OCI-LY3 (cell line): ENCODE data around the gene GFAP.

Experiments
- CTCF ChIP-seq: fragments of 200-600, 300-600 bp; sonication (generic); IDR thresholded peaks from 2 replicates; pipeline ENCODE4 v1.5.1; 2014; ENCODE audit warnings: antibody characterized with exemption, low read length, low read depth
- EZH2phosphoT487 ChIP-seq: fragments of 200-600 bp; shearing (Covaris generic); IDR thresholded peaks from 2 replicates; pipeline ENCODE4 v1.6.1; 2018; ENCODE audit warnings: antibody characterized with exemption, mixed run types, low read depth

GRCh38 chr17:44926821-44927525 is 11.7 kb upstream of the GFAP start:
- TF ChIP-seq CTCF = no peak
- TF ChIP-seq EZH2phosphoT487 = no peak
